Endothelial cell of umbilical vein (primary cell): ENCODE results near the gene RAB18.

Experiments used
- EZH2 ChIP-seq: IDR thresholded peaks from 2 replicates; pipeline ENCODE4 v1.6.1; 2012; ENCODE audit warnings: borderline replicate concordance, low read depth, mild to moderate bottlenecking, moderate library complexity, low read length, inconsistent platforms; ENCODE audit not compliant: severe bottlenecking
- POLR2AphosphoS5 ChIP-seq: IDR thresholded peaks from 2 replicates; pipeline ENCODE4 v1.6.1; 2012; ENCODE audit warnings: low read depth, mild to moderate bottlenecking, control low read depth, low read length, moderate library complexity; ENCODE audit not compliant: insufficient read depth
- TF ChIP-seq, protein P1 (sequence below), 2 donors: IDR thresholded peaks; 1 replicate in 1 of 2; 2 replicates in 1 of 2; pipeline ENCODE4 v1.5.1; 2011; ENCODE audit warnings: low read length in 2 of 2, mild to moderate bottlenecking in 2 of 2, moderate library complexity in 2 of 2, control low read depth in 1 of 2, inconsistent platforms in 1 of 2, low read depth in 1 of 2; ENCODE audit not compliant: insufficient read depth in 1 of 2; ENCODE audit errors: extremely low read depth in 1 of 2
- TF ChIP-seq, protein P2 (sequence below): IDR thresholded peaks from 2 replicates; pipeline ENCODE4 v1.6.1; 2011; ENCODE audit not compliant: insufficient read depth, insufficient read length

DNA sequence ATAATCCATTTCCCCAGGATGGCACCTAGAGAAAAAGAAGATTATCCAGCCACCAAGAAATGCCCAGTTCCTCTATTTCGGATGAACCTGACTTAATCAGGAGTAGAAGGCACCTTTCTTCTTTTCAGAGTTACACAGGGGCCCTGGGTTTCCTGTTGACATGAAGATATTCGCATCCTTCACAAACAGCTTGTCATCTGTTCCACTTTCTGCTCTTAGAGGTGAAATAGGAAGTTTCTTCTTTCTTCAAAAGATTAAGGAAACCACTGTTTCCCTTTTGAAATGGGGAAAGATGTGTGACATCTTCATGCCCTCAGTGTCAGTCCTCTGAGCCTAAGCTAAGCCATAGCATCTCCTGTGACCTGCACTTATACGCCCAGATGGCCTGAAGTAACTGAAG is 39.1 kb upstream of the RAB18 start:
- TF ChIP-seq, protein P1, sequence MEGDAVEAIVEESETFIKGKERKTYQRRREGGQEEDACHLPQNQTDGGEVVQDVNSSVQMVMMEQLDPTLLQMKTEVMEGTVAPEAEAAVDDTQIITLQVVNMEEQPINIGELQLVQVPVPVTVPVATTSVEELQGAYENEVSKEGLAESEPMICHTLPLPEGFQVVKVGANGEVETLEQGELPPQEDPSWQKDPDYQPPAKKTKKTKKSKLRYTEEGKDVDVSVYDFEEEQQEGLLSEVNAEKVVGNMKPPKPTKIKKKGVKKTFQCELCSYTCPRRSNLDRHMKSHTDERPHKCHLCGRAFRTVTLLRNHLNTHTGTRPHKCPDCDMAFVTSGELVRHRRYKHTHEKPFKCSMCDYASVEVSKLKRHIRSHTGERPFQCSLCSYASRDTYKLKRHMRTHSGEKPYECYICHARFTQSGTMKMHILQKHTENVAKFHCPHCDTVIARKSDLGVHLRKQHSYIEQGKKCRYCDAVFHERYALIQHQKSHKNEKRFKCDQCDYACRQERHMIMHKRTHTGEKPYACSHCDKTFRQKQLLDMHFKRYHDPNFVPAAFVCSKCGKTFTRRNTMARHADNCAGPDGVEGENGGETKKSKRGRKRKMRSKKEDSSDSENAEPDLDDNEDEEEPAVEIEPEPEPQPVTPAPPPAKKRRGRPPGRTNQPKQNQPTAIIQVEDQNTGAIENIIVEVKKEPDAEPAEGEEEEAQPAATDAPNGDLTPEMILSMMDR (IDR thresholded peaks at IDR 0.05; ENCODE audit: extremely low read depth in 1 of 2, insufficient read depth in 1 of 2, low read depth in 1 of 2, low read length in 2 of 2) = no peak
- TF ChIP-seq EZH2 (no peak), POLR2AphosphoS5 (no peak)
- TF ChIP-seq, protein P2, sequence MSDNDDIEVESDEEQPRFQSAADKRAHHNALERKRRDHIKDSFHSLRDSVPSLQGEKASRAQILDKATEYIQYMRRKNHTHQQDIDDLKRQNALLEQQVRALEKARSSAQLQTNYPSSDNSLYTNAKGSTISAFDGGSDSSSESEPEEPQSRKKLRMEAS = no peak
